WTC11 (cell line): ENCODE results near the gene PM20D2. TPM values are rescaled to one million over a fixed set of nuclear protein-coding genes. Genes with fewer than 3 reads are reported as not detected.

Source experiments
- ATAC-seq: fragments of 200-7000 bp; cut with Tn5 transposase; 2 replicates; pipeline ENCODE4 v1.10.0; 2021; ENCODE audit warnings: mild to moderate bottlenecking, moderate library complexity
- CTCF ChIA-PET: fragments of 300-600 bp; sonication (Branson Sonifier 250); formaldehyde crosslinking; loops from one replicate; lab custom pipeline; 2021; ENCODE audit warnings: antibody characterized with exemption; lab: Charles Lee
- POLR2A ChIA-PET: fragments of 350-600 bp; sonication (Branson Sonifier 250); formaldehyde crosslinking; loops from one replicate; lab custom pipeline; 2021; ENCODE audit warnings: antibody characterized with exemption; lab: Charles Lee
- DNase-seq: peaks from one replicate; pipeline ENCODE4 v3.0.0; 2021; ENCODE audit warnings: low spot score
- H3K27ac Mint-ChIP-seq: 2 replicates; pipeline ENCODE4 v1.8.0; 2021; ENCODE audit warnings: mixed read lengths
- H3K27me3 Mint-ChIP-seq: 2 replicates; pipeline ENCODE4 v1.8.0; 2021; ENCODE audit warnings: low read depth, mild to moderate bottlenecking, moderate library complexity, mixed read lengths
- H3K36me3 Mint-ChIP-seq: 2 replicates; pipeline ENCODE4 v1.8.0; 2021; ENCODE audit warnings: mixed read lengths
- H3K4me1 Mint-ChIP-seq: 2 replicates; pipeline ENCODE4 v1.8.0; 2022; ENCODE audit warnings: mixed read lengths
- H3K4me3 Mint-ChIP-seq: 2 replicates; pipeline ENCODE4 v1.8.0; 2021; ENCODE audit warnings: mild to moderate bottlenecking, moderate library complexity, mixed read lengths
- H3K9me3 Mint-ChIP-seq: 2 replicates; pipeline ENCODE4 v1.8.0; 2021; ENCODE audit warnings: mixed read lengths
- ELF4 ChIP-seq: sonication (generic); formaldehyde crosslinking; IDR thresholded peaks from 2 replicates; pipeline ENCODE4 v1.8.1; 2022; ENCODE audit warnings: low read depth, mild to moderate bottlenecking, moderate library complexity, missing genetic modification reagents
- FOXP1 ChIP-seq: sonication (generic); formaldehyde crosslinking; IDR thresholded peaks from 2 replicates; pipeline ENCODE4 v1.8.0; 2022; ENCODE audit warnings: missing genetic modification reagents, mild to moderate bottlenecking, moderate library complexity, borderline replicate concordance
- GABPB1 ChIP-seq: sonication (generic); formaldehyde crosslinking; IDR thresholded peaks from 2 replicates; pipeline ENCODE4 v1.8.1; 2023; ENCODE audit warnings: mild to moderate bottlenecking, missing genetic modification reagents
- HMGA2 ChIP-seq: fragments of 250-450 bp; sonication (Bioruptor Pico); IDR thresholded peaks from 2 replicates; pipeline ENCODE4 v1.4.0; 2021; ENCODE audit warnings: mild to moderate bottlenecking, moderate library complexity
- JUN ChIP-seq: sonication (generic); formaldehyde crosslinking; IDR thresholded peaks from 2 replicates; pipeline ENCODE4 v1.8.0; 2023; ENCODE audit warnings: mild to moderate bottlenecking, missing genetic modification reagents
- OVOL2 ChIP-seq: fragments of 250-450 bp; sonication (Bioruptor Pico); IDR thresholded peaks from 2 replicates; pipeline ENCODE4 v1.9.0; 2021; ENCODE audit warnings: mild to moderate bottlenecking, borderline replicate concordance
- PRRX2 ChIP-seq: fragments of 250-450 bp; sonication (Bioruptor Pico); IDR thresholded peaks from 2 replicates; pipeline ENCODE4 v1.8.0; 2021; ENCODE audit warnings: mild to moderate bottlenecking
- RELA ChIP-seq: sonication (generic); formaldehyde crosslinking; IDR thresholded peaks from 2 replicates; pipeline ENCODE4 v1.8.1; 2022; ENCODE audit warnings: missing genetic modification reagents, mild to moderate bottlenecking, borderline replicate concordance
- TEAD4 ChIP-seq: sonication (generic); formaldehyde crosslinking; IDR thresholded peaks from 2 replicates; pipeline ENCODE4 v1.8.0; 2022; ENCODE audit warnings: mild to moderate bottlenecking, missing genetic modification reagents
- USF1 ChIP-seq: sonication (generic); formaldehyde crosslinking; IDR thresholded peaks from 2 replicates; pipeline ENCODE4 v1.8.0; 2022; ENCODE audit warnings: mild to moderate bottlenecking, missing genetic modification reagents
- ZNF121 ChIP-seq: sonication (generic); formaldehyde crosslinking; IDR thresholded peaks from 2 replicates; pipeline ENCODE4 v1.8.0; 2023; ENCODE audit warnings: missing genetic modification reagents
- ZNF281 ChIP-seq: sonication (generic); formaldehyde crosslinking; IDR thresholded peaks from 2 replicates; pipeline ENCODE4 v1.8.0; 2023; ENCODE audit warnings: mild to moderate bottlenecking, missing genetic modification reagents
- ZNF317 ChIP-seq: sonication (generic); formaldehyde crosslinking; IDR thresholded peaks from 2 replicates; pipeline ENCODE4 v1.8.1; 2023; ENCODE audit warnings: low read depth, mild to moderate bottlenecking, moderate library complexity, missing genetic modification reagents, borderline replicate concordance
- ZNF396 ChIP-seq: fragments of 250-450 bp; sonication (Bioruptor Pico); IDR thresholded peaks from 2 replicates; pipeline ENCODE4 v1.8.0; 2021; ENCODE audit warnings: mild to moderate bottlenecking, moderate library complexity, borderline replicate concordance
- ZNF416 ChIP-seq: fragments of 250-450 bp; sonication (Bioruptor Pico); IDR thresholded peaks from 2 replicates; pipeline ENCODE4 v1.9.0; 2021; ENCODE audit warnings: mild to moderate bottlenecking, inconsistent platforms
- total RNA-seq: library from RNA; stranded (reverse); gene quantifications from 3 replicates; pipeline ENCODE4 v1.2.3, GENCODE V29; 2021
- TF ChIP-seq, protein P1 (sequence below): sonication (generic); formaldehyde crosslinking; IDR thresholded peaks from 2 replicates; pipeline ENCODE4 v1.8.1; 2022; ENCODE audit warnings: mild to moderate bottlenecking, missing genetic modification reagents, moderate library complexity, borderline replicate concordance
- TF ChIP-seq, protein P2 (sequence below): sonication (generic); formaldehyde crosslinking; IDR thresholded peaks from 2 replicates; pipeline ENCODE4 v1.8.0; 2022; ENCODE audit warnings: missing genetic modification reagents

The PM20D2 gene
- total RNA-seq, 1 experiment from 2014 or later: 4.9 TPM

DNA sequence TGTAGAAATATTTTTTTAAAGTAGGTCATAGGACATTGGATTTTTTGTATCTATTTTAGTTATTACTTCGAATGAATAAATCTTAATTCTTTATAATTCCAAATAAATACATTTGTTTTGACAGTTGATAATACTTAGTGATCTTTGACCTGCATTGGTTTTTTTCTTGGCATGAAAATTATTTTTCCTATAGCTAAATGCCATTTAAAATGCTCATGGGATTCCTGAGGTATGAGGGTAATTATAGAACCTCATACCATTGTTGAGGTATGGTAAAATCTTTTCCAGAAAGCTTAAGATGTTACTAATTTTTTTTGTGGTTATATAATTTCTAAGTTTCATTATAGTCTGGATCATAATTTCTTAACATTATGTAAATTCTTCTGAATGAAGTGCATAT, 8.3 kb downstream of the PM20D2 start (continued):
- TF ChIP-seq USF1 (CRISPR knock-in tag): no peak

DNA sequence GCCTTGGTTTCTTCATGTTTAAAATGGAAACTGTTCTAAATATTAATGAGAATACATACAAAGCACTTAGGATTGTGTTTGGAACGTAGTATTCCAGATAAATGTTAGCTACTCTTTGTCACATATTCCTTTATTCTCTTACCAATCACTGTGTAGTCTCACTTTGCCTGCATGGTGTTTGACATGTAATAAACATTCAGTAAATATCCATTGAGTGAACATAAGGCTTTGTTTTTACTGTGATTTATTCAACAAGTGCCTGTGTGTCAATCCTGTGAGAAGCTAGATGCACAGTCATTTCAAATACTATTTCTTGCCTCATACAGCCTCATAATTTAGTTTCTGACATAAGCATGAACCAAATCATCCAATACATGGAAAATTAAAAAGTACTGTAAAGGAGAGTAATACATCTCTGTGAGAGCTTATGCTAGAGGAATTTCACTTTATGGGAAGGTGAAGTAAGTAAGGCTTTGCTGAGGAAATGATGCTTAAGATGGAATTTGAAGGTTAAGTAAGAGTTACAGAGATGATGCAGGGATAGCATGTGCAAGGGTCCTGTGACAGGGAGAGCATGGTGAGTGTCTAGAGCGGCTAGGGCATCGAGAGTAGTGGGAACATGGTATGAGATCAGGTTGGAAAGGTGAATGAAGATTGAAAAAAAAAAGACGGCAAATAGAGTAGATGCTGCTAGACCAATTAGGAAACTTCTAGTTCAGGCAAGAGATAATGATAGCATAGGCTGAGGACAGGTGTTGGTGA, 14.7 kb downstream of the PM20D2 start:
- Mint-ChIP-seq H3K4me3 (no peak overlapping the region), H3K9me3 (no peaks in the 10 kb centered on the region), H3K36me3 (no peaks in the 10 kb centered on the region), H3K27me3 (no peaks in the 10 kb centered on the region), H3K27ac (no peak overlapping the region), H3K4me1 (peaks cover 4% of the 10 kb centered on the region)
- TF ChIP-seq PRRX2 (CRISPR knock-in tag) (no peak), ZNF121 (CRISPR knock-in tag) (no peak), ZNF317 (CRISPR knock-in tag) (no peak), GABPB1 (CRISPR knock-in tag) (no peak), TEAD4 (CRISPR knock-in tag) (no peak), HMGA2 (CRISPR knock-in tag) (no peak), OVOL2 (no peak), RELA (CRISPR knock-in tag) (no peak), ELF4 (CRISPR knock-in tag) (no peak), FOXP1 (CRISPR knock-in tag) (no peak), JUN (CRISPR knock-in tag) (no peak), ZNF396 (CRISPR knock-in tag) (no peak), ZNF416 (no peak), ZNF281 (no peak)
- TF ChIP-seq, protein P1, sequence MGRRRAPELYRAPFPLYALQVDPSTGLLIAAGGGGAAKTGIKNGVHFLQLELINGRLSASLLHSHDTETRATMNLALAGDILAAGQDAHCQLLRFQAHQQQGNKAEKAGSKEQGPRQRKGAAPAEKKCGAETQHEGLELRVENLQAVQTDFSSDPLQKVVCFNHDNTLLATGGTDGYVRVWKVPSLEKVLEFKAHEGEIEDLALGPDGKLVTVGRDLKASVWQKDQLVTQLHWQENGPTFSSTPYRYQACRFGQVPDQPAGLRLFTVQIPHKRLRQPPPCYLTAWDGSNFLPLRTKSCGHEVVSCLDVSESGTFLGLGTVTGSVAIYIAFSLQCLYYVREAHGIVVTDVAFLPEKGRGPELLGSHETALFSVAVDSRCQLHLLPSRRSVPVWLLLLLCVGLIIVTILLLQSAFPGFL (CRISPR knock-in tag): no peak
- TF ChIP-seq, protein P2, sequence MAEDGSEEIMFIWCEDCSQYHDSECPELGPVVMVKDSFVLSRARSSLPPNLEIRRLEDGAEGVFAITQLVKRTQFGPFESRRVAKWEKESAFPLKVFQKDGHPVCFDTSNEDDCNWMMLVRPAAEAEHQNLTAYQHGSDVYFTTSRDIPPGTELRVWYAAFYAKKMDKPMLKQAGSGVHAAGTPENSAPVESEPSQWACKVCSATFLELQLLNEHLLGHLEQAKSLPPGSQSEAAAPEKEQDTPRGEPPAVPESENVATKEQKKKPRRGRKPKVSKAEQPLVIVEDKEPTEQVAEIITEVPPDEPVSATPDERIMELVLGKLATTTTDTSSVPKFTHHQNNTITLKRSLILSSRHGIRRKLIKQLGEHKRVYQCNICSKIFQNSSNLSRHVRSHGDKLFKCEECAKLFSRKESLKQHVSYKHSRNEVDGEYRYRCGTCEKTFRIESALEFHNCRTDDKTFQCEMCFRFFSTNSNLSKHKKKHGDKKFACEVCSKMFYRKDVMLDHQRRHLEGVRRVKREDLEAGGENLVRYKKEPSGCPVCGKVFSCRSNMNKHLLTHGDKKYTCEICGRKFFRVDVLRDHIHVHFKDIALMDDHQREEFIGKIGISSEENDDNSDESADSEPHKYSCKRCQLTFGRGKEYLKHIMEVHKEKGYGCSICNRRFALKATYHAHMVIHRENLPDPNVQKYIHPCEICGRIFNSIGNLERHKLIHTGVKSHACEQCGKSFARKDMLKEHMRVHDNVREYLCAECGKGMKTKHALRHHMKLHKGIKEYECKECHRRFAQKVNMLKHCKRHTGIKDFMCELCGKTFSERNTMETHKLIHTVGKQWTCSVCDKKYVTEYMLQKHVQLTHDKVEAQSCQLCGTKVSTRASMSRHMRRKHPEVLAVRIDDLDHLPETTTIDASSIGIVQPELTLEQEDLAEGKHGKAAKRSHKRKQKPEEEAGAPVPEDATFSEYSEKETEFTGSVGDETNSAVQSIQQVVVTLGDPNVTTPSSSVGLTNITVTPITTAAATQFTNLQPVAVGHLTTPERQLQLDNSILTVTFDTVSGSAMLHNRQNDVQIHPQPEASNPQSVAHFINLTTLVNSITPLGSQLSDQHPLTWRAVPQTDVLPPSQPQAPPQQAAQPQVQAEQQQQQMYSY (CRISPR knock-in tag): no peak
- CTCF ChIA-PET: interaction anchor here (0.5 to 1.6 kb wide), 2 partner anchors 149 to 178 kb away, joined by 3 to 7 read pairs; no protein-coding TSS in a partner anchor
- POLR2A ChIA-PET: no interaction called here
- no peak for ATAC-seq
- DNase-seq: no peak
